Brain microvascular endothelial cell (primary cell): Measurements from ENCODE around the gene PALLD.

Source experiments
- DNase-seq: peaks from one replicate; pipeline ENCODE4 v3.0.0-alpha.2; 2020
- H3K27ac ChIP-seq: fragments of 250-450 bp; sonication (Bioruptor Pico); 2 replicates; pipeline ENCODE4 v1.5.1; 2020; ENCODE audit warnings: mild to moderate bottlenecking, moderate library complexity
- H3K27me3 ChIP-seq: fragments of 250-450 bp; sonication (Bioruptor Pico); replicated peaks from 2 replicates; pipeline ENCODE4 v1.5.1; 2020; ENCODE audit warnings: mild to moderate bottlenecking
- H3K36me3 ChIP-seq: fragments of 250-450 bp; sonication (Bioruptor Pico); replicated peaks from 2 replicates; pipeline ENCODE4 v1.5.1; 2020; ENCODE audit warnings: mild to moderate bottlenecking
- H3K4me3 ChIP-seq: 2 replicates; pipeline ENCODE4 v1.5.1; 2011; ENCODE audit warnings: low read depth, mild to moderate bottlenecking, control low read depth, low read length, moderate library complexity
- in situ Hi-C: cut with HindIII; loops from 2 replicates; pipeline ENCODE4 v1.10.0; 2017; ENCODE audit warnings: low sequenced_read_pairs, low pct_ligation_motif_present
- TF ChIP-seq, protein P1 (sequence below): IDR thresholded peaks from 2 replicates; pipeline ENCODE4 v1.5.1; 2011; ENCODE audit warnings: low read depth, mild to moderate bottlenecking, moderate library complexity, low read length, control low read depth, inconsistent platforms; ENCODE audit errors: missing control alignments

Gene PALLD

DNA sequence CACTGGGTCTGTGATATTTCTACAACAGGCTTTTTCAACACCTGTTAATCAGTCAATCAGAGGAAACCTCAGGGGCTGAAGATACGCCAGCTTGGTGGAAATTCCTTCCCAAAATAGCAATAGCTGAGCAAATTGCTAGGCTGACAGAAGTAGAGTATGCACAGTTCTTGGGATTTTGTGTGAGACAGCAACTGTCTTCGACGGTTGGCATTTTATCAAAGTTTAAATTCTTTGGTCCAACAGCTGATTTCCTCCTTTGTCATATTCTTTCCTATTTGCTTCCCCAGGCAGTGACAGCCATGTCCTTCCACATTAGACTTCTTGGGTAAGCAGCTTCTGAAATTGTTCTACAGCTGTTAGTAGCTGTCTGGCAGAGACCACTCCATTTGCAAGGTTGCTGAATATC, 8.0 kb upstream of the PALLD start:
- TF ChIP-seq, protein P1, sequence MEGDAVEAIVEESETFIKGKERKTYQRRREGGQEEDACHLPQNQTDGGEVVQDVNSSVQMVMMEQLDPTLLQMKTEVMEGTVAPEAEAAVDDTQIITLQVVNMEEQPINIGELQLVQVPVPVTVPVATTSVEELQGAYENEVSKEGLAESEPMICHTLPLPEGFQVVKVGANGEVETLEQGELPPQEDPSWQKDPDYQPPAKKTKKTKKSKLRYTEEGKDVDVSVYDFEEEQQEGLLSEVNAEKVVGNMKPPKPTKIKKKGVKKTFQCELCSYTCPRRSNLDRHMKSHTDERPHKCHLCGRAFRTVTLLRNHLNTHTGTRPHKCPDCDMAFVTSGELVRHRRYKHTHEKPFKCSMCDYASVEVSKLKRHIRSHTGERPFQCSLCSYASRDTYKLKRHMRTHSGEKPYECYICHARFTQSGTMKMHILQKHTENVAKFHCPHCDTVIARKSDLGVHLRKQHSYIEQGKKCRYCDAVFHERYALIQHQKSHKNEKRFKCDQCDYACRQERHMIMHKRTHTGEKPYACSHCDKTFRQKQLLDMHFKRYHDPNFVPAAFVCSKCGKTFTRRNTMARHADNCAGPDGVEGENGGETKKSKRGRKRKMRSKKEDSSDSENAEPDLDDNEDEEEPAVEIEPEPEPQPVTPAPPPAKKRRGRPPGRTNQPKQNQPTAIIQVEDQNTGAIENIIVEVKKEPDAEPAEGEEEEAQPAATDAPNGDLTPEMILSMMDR = no peak
- Histone ChIP-seq H3K4me3 (no peak overlapping the region), H3K36me3 (no peaks in the 10 kb centered on the region), H3K27ac (no peak overlapping the region), H3K27me3 (no peaks in the 10 kb centered on the region)
- DNase-seq = no peak
- in situ Hi-C loops = no loop called here

DNA sequence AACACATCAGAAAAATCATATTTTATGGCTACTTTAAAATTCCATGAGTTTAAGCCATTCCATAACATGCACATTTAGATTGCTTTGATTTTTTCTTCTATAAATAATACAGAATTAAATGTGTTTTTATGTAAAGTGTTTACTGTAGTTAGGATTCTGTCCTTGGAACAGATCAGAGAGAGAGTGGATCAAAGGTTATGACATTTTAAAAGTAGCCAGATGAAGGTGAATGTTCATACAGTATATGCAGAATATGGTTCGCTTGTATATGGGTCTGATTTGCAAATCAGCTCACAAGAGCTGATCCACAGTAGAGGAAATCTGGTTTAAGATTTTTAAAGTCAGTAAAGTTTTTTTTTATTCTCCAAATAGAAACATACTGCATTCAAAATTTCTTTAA, 7.2 kb upstream of the PALLD start:
- TF ChIP-seq, protein P1 = no peak
- no peaks in the 10 kb centered on the region for H3K36me3 ChIP-seq
- no peaks in the 10 kb centered on the region for H3K27me3 ChIP-seq
- no peak overlapping the region for H3K27ac ChIP-seq
- in situ Hi-C loops = no loop called here
- no peak for DNase-seq
- no peak overlapping the region for H3K4me3 ChIP-seq

DNA sequence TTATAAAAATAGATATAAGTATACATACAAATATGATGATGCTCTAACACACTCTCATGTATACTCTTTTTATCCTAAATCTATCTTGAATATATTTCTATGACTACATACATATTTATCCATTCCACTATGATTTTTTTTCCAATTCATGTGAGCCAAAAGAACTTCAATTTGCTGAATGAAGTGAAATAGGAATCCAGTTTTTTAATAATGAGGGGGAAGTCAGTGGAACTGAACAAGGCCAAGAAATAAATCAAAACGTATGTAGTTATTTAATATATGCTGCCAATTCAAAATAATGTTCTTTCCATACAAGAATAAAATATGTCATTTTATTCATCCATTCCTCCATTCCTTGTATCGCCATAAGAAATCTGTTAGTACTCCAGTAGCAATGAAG, 6.1 kb upstream of the PALLD start:
- in situ Hi-C loops = no loop called here
- no peak for DNase-seq
- H3K36me3 ChIP-seq = no peaks in the 10 kb centered on the region
- H3K27me3 ChIP-seq = no peaks in the 10 kb centered on the region
- TF ChIP-seq, protein P1 = no peak
- no peak overlapping the region for H3K4me3 ChIP-seq
- H3K27ac ChIP-seq = no peak overlapping the region

DNA sequence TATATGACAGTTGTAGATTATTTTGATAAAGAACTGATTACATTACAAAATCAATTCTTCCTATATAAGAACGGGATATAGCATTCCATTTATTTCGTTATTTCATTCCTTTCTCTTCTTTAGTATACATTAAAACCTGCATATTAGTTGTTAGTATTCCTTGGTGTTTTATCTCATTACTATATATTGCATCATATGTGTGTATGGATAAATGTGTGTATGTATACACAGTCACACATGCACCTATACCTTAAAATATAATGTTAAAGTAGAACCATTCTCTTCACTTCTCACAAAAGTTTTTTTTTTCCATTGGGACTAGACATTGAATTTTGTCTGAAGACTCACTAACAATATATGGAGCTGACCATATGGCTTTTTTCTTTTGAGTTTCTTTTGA, 5.3 kb upstream of the PALLD start:
- Histone ChIP-seq H3K36me3 (no peaks in the 10 kb centered on the region), H3K27ac (no peak overlapping the region), H3K27me3 (no peaks in the 10 kb centered on the region), H3K4me3 (no peak overlapping the region)
- in situ Hi-C loops = no loop called here
- no peak for DNase-seq
- TF ChIP-seq, protein P1 = no peak

DNA sequence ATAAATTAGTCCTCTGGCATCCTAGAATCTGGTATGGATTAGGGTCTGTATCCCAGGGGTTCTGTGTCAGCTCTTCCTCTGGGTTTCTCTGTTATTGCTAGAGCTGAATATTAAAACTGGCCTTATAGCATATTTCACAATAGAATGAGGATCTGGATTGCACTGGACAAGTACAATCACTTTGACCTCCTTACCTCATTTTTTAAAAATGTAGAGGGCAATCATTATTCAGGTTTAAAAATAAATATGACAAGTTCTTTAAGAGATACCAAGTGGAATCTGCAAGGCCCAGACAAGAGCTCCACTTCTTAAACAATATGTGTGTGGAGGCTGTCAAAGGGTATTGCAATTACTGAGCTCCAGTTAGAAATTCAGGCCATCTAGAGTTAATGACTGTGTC, 1.4 kb downstream of the PALLD start:
- in situ Hi-C loops = no loop called here
- no peak for DNase-seq
- TF ChIP-seq, protein P1 = no peak

DNA sequence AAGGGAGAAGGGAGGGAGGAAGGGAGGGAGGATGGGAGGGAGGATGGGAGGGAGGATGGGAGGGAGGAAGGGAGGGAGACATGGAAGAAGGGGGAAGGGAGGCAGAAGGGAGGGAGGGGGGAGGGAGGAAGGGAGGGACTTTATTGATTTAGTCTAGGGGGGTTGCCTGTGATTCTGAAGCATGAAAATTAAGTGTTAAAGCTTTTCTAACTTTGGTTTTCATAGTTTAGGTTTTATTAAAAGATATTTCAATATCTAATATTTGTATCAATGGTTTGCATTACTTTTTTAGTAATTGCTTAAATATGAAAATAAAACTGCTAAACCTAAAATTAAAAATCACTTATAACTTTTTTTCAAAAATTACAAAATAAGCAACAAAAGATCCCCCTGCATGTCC, 2.4 kb downstream of the PALLD start:
- DNase-seq = no peak
- H3K36me3 ChIP-seq = no peaks in the 10 kb centered on the region
- H3K27ac ChIP-seq = no peak overlapping the region
- H3K27me3 ChIP-seq = no peaks in the 10 kb centered on the region
- no peak overlapping the region for H3K4me3 ChIP-seq
- TF ChIP-seq, protein P1 = no peak
- in situ Hi-C loops = no loop called here

More for the DNA sequence above, 1.4 kb downstream of the PALLD start:
- no peaks in the 10 kb centered on the region for H3K27me3 ChIP-seq
- H3K36me3 ChIP-seq = no peaks in the 10 kb centered on the region
- no peak overlapping the region for H3K27ac ChIP-seq
- H3K4me3 ChIP-seq = no peak overlapping the region
